Prostate gland (tissue), 2 donors: ENCODE measurements around the gene EGF. TPM values are rescaled to one million over a fixed set of nuclear protein-coding genes. Genes with fewer than 3 reads are reported as not detected.

Experiments
- DNase-seq: peaks from one replicate; pipeline ENCODE4 v3.0.0-alpha.2; 2019; ENCODE audit warnings: low spot score
- H3K27ac ChIP-seq, 2 donors: fragments of 200-600 bp; sonication (generic); 2 replicates each; pipeline ENCODE4 v1.5.1; 2017 to 2019
- H3K27me3 ChIP-seq: fragments of 200-600 bp; sonication (generic); replicated peaks from 2 replicates; pipeline ENCODE4 v1.5.1; 2019; ENCODE audit not compliant: insufficient read depth
- H3K36me3 ChIP-seq, 2 donors: fragments of 200-600 bp; sonication (generic); 1 replicate in 1 of 2; 2 replicates in 1 of 2; pipeline versions ENCODE4 v1.5.1 to v1.8.1; 2017 to 2019
- H3K4me1 ChIP-seq: fragments of 200-600 bp; sonication (generic); replicated peaks from 2 replicates; pipeline ENCODE4 v1.5.1; 2019
- H3K4me3 ChIP-seq, 2 donors: fragments of 200-600 bp; sonication (generic); 2 replicates each; pipeline ENCODE4 v1.5.1; 2017 to 2019
- H3K9me3 ChIP-seq: fragments of 200-600 bp; sonication (generic); 2 replicates; pipeline ENCODE4 v1.5.1; 2017
- POLR2A ChIP-seq: fragments of 450-650 bp; IDR thresholded peaks from one replicate; pipeline ENCODE4 v1.6.1; 2016; ENCODE audit warnings: antibody characterized with exemption, mild to moderate bottlenecking
- POLR2AphosphoS5 ChIP-seq: sonication (generic); formaldehyde crosslinking; IDR thresholded peaks from one replicate; pipeline ENCODE4 v1.6.1; 2017; ENCODE audit warnings: antibody characterized with exemption
- WGBS: methylation state at CpG from one replicate; pipeline ENCODE4 v1.1.5; 2018; 5-methylcytosine and 5-hydroxymethylcytosine counted together
- intact Hi-C: fragments of 100-400 bp; cut with DNase I; formaldehyde crosslinking; loops from one replicate; pipeline ENCODE4 v1.14.2; 2022
- total RNA-seq, 2 donors: library from RNA; depleted of rRNA; stranded (reverse); fragments of >200 nt; gene quantifications; one replicate each; pipeline ENCODE4 v1.1.0, GENCODE V29; 2016
- TF ChIP-seq, protein P1 (sequence below), 4 experiments: fragments of 200-600 bp in 2 of 4; fragments of 450-650 bp in 2 of 4; sonication (generic) in 2 of 4; IDR thresholded peaks; 1 replicate in 3 of 4; 2 replicates in 1 of 4; pipeline ENCODE4 v1.5.1; 2016 to 2019; ENCODE audit warnings: antibody characterized with exemption in 4 of 4, mild to moderate bottlenecking in 2 of 4, moderate library complexity in 2 of 4

EGF gene
- total RNA-seq, 2 donors from 2014 or later, result 1.9 to 8.5 TPM

GRCh38 chr4:109966891-109967481, 54.3 kb downstream of the EGF start:
- Histone ChIP-seq H3K36me3 (no peaks in the 10 kb centered on the region), H3K4me3 (no peak overlapping the region), H3K9me3 (no peaks in the 10 kb centered on the region), H3K4me1 (no peaks in the 10 kb centered on the region), H3K27ac (no peak overlapping the region), H3K27me3 (no peaks in the 10 kb centered on the region)
- intact Hi-C loops, result no loop called here
- no peak for TF ChIP-seq POLR2A
- TF ChIP-seq, protein P1, sequence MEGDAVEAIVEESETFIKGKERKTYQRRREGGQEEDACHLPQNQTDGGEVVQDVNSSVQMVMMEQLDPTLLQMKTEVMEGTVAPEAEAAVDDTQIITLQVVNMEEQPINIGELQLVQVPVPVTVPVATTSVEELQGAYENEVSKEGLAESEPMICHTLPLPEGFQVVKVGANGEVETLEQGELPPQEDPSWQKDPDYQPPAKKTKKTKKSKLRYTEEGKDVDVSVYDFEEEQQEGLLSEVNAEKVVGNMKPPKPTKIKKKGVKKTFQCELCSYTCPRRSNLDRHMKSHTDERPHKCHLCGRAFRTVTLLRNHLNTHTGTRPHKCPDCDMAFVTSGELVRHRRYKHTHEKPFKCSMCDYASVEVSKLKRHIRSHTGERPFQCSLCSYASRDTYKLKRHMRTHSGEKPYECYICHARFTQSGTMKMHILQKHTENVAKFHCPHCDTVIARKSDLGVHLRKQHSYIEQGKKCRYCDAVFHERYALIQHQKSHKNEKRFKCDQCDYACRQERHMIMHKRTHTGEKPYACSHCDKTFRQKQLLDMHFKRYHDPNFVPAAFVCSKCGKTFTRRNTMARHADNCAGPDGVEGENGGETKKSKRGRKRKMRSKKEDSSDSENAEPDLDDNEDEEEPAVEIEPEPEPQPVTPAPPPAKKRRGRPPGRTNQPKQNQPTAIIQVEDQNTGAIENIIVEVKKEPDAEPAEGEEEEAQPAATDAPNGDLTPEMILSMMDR (IDR thresholded peaks at IDR 0.05), result no peak
- TF ChIP-seq POLR2AphosphoS5, result no peak
- WGBS, result 36% methylated on average over 2 of the region's 2 CpGs
- DNase-seq, result no peak

- intact Hi-C loops, result no loop called here
- 76% methylated on average over 5 of the region's 5 CpGs for WGBS
- TF ChIP-seq, protein P1 (IDR thresholded peaks at IDR 0.05), result no peak
- TF ChIP-seq POLR2AphosphoS5 (no peak), POLR2A (no peak)
- Histone ChIP-seq H3K27me3 (no peaks in the 10 kb centered on the region), H3K27ac (no peak overlapping the region), H3K9me3 (no peaks in the 10 kb centered on the region), H3K4me3 (no peak overlapping the region), H3K4me1 (no peaks in the 10 kb centered on the region), H3K36me3 (no peaks in the 10 kb centered on the region)
- no peak for DNase-seq
These were observed 55.3 kb downstream of the EGF start for GRCh38 chr4:109967798-109968520.

DNA sequence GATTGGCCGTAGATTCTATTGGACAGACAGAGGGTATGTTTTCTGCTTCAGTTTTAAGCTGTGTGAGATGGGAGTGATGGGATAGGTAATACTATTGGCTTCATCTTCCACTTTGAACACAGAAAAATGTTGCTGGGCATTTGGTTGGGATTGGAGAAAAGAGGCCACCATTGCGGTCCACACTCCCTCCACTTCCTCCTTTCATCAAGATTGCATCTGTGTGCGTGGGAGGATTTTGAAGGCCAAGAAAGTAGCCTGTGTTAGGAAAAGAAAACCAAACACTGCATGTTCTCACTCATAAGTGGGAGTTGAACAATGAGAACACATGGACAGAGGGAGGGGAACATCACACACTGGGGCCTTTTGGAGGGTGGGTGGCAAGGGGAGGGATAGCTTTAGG, 56.4 kb downstream of the EGF start:
- DNase-seq, result no peak
- 79% methylated on average over 3 of the region's 3 CpGs for WGBS
- H3K9me3 ChIP-seq, result no peaks in the 10 kb centered on the region
- no peak overlapping the region for H3K27ac ChIP-seq
- TF ChIP-seq POLR2A (no peak), POLR2AphosphoS5 (no peak)
- TF ChIP-seq, protein P1 (IDR thresholded peaks at IDR 0.05), result no peak
- intact Hi-C loops, result no loop called here
- H3K27me3 ChIP-seq, result no peaks in the 10 kb centered on the region
- no peaks in the 10 kb centered on the region for H3K4me1 ChIP-seq
- H3K36me3 ChIP-seq, result no peaks in the 10 kb centered on the region
- H3K4me3 ChIP-seq, result no peak overlapping the region

DNA sequence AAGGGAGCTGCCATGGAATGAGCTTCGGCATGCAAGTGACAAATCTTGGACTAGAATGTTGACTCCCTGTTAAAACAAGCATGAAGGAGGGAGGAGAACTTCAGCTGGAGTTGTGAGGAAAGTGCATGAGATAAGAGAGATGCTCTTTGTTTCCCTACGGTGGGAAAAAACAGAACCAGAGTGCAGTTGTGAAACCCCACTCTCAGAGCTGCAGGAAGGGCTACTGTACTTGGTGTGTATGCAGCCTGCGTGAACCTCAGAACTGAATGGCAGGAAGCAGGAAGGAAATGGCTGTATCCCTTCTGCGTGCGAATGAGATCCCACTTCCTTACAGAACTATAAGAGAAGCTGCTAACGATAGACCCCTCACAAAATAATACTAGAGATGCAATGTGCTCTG, 57.2 kb downstream of the EGF start:
- no peak for DNase-seq
- no peak overlapping the region for H3K27ac ChIP-seq
- H3K4me1 ChIP-seq, result no peaks in the 10 kb centered on the region
- no peak overlapping the region for H3K4me3 ChIP-seq
- H3K9me3 ChIP-seq, result no peaks in the 10 kb centered on the region
- H3K36me3 ChIP-seq, result no peaks in the 10 kb centered on the region
- no peaks in the 10 kb centered on the region for H3K27me3 ChIP-seq
- WGBS, result 70% methylated on average over 6 of the region's 6 CpGs
- intact Hi-C loops, result loop anchor here (10.0 kb wide), 1 partner anchor 275 kb away; no protein-coding TSS in a partner anchor
- TF ChIP-seq POLR2A (no peak), POLR2AphosphoS5 (no peak)
- TF ChIP-seq, protein P1 (IDR thresholded peaks at IDR 0.05), result no peak
